ENCODE measurements around the gene ZNF319.

DNA sequence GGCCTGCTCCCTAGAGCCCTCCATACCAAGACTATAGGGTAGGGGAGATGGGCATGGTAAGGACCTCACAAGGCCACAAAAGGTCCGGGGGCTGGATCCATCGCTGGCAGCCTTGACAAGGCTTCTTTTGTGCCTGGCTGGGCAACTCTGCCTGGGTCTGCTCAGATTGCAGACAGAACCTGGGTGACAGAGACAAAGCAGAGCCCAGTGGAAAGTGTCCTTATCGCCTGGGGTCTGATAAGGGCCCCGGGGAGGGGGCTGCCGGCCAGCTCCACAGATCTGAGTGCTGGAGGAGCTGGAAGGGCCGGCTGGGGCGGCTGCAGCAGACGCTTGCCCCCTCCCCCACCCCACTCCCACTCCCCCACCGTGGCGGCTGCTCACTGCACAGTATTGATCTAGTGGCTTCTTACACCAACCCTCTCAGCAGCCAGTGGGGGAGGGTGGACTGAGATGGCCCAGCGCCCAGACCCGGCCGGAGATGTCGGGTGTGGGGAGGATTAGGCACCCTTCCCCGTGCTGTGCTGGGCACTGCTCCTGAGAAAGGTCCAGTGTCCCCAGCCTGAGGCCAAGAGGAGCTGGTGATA is 32.3 kb upstream of the ZNF319 start:
- TF ChIP-seq, protein P1, sequence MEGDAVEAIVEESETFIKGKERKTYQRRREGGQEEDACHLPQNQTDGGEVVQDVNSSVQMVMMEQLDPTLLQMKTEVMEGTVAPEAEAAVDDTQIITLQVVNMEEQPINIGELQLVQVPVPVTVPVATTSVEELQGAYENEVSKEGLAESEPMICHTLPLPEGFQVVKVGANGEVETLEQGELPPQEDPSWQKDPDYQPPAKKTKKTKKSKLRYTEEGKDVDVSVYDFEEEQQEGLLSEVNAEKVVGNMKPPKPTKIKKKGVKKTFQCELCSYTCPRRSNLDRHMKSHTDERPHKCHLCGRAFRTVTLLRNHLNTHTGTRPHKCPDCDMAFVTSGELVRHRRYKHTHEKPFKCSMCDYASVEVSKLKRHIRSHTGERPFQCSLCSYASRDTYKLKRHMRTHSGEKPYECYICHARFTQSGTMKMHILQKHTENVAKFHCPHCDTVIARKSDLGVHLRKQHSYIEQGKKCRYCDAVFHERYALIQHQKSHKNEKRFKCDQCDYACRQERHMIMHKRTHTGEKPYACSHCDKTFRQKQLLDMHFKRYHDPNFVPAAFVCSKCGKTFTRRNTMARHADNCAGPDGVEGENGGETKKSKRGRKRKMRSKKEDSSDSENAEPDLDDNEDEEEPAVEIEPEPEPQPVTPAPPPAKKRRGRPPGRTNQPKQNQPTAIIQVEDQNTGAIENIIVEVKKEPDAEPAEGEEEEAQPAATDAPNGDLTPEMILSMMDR (conservative IDR thresholded peaks at IDR 0.05 in 1 of 2, IDR thresholded peaks at IDR 0.05 in 1 of 2; ENCODE audit: extremely low read depth in 1 of 2, insufficient read depth in 1 of 2, low read depth in 1 of 2, low read length in 2 of 2) = no peak
- no peak for TF ChIP-seq EZH2 (IDR thresholded peaks at IDR 0.05; ENCODE audit: borderline replicate concordance, low read length)

All from mammary epithelial cell (primary cell).